ENCODE data around the gene RBP3.

Gene RBP3

DNA sequence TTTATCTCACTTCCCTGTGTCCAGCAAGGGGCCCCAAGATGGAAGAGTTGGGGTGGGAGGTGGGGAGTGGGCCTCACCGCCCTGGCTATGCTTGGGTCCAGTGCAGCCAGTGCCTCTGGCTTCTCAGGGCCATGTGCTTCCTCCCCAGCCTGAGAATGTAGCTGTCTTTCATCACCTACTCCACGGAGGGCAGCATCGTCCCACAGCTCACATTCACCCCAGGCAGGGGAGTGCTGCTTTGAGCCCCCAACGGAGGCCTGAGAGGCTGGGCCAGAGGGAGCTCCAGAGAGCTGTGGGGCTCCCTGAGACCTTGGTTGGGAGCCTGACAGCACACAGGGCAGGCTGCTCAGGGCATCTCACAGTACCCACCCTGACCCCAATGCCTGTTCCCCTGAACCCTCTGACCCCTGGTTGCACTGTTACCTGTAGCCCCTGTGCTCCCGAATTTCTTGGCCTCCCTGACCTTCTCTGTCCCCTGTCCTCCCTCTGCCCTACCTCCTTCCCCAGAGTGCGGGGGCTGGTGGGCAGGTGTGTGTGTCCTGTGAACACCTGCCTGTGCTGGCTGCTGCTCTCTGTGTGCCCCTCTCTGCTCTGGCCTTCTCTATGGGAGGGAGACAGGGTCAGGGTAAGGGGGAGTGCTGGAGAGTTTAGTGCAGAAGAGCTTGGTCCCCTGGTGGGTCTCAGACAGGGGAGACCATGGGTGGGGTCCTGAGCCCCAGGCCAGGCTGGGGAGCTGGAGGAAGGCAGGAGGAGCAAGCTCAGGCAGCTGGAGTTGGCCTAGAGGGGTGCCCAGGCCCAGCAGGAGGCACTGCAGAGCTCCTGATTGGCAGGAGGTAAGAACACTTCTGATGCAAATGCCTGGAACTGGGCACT is 55.5 kb downstream of the RBP3 start:
- no peak for DNase-seq

DNA sequence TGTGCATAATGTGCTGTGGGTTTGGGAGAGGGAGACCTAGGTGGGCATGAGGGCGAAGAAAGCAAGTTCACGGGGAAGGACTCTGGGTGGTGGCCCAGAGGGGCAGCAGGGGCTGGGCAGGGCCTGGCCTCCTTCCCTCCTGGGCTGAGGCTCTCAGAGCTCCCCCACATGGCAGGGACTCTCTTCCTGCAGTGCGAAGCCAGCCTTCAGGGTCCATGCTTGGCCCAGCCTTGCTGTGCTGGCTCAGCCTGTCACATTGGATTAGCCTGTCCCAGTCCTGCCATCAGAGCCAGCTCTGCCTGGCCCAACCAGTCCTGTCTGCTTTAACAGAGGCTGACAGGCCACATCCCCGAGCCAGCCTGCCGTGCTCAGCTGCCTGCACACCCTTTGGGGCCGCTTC is 56.3 kb downstream of the RBP3 start:
- DNase-seq, result no peak

- no peak for DNase-seq
Observed at GRCh38 chr10:47404937-47405336, 56.8 kb downstream of the RBP3 start.

DNA sequence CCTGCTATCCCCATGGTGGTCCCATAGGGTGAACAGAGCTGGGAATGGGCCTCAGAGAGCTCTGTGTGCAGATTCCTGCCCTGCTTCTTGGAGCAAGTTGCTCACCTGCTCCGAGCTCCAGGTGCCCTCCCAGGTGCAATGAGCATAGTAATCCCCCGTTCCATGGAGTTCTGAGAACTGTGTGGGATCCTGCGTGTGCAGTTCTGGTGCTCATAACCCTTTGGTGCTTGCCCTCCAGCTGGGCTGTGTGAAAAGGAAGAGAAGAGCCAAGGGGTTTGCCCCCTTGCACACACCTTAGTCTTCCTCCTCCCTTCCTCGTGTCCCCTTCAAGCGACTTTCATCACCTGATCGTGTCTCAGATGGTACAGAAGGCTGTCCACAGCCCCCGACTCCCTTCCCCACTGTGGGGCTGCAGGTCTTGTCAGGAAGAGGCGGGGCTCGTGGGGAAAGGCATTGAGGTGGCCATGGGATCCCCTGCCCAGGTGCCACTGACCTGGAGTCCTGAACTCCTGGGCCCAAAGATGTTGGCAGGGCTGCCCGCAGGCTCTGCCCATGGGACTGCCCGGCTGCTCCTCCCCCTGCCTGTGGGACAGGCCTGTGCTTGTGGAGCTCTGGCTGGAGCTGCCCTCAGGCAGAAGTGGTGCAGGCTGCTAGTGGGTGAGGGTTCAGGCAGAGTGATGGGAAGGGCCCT is 57.8 kb downstream of the RBP3 start:
- DNase-seq, result no peak

- no peak for DNase-seq
Observed at GRCh38 chr10:47406548-47406869, 58.3 kb downstream of the RBP3 start.

GRCh38 chr10:47406870-47407691 is 58.9 kb downstream of the RBP3 start:
- no peak for DNase-seq

All from hippocampal formation (tissue), 2 donors.